Smooth muscle cell (in vitro differentiated cells): Measurements from ENCODE around the gene FXN. TPM values are rescaled to one million over a fixed set of nuclear protein-coding genes. Genes with fewer than 3 reads are reported as not detected.

Experiments
- DNase-seq: peaks from one replicate; lab custom pipeline; 2025; ENCODE audit not compliant: unreplicated experiment; lab: John Stamatoyannopoulos, UW
- H2AFZ ChIP-seq: fragments of 200-600 bp; sonication (generic); 2 replicates; pipeline ENCODE4 v1.6.0; 2016; ENCODE audit warnings: antibody characterized with exemption, low read depth, mild to moderate bottlenecking
- H3F3A ChIP-seq: fragments of 200-600 bp; sonication (generic); 2 replicates; pipeline ENCODE4 v1.6.0; 2017; ENCODE audit warnings: antibody characterized with exemption, low read depth
- H3K27ac ChIP-seq: fragments of 200-600 bp; sonication (generic); 2 replicates; pipeline ENCODE4 v1.5.1; 2016; ENCODE audit warnings: low read depth, mild to moderate bottlenecking
- H3K27me3 ChIP-seq: fragments of 200-600 bp; sonication (generic); 2 replicates; pipeline ENCODE4 v1.6.1; 2016; ENCODE audit warnings: low read depth, mild to moderate bottlenecking
- H3K36me3 ChIP-seq: fragments of 200-600 bp; sonication (generic); 2 replicates; pipeline ENCODE4 v1.5.1; 2016; ENCODE audit warnings: low read depth
- H3K4me1 ChIP-seq: fragments of 200-600 bp; sonication (generic); 2 replicates; pipeline ENCODE4 v1.5.1; 2016; ENCODE audit warnings: low read depth
- H3K4me2 ChIP-seq: fragments of 200-600 bp; sonication (generic); 2 replicates; pipeline ENCODE4 v1.6.0; 2016; ENCODE audit warnings: mild to moderate bottlenecking
- H3K4me3 ChIP-seq: fragments of 200-600 bp; sonication (generic); 2 replicates; pipeline ENCODE4 v1.5.1; 2016; ENCODE audit warnings: mild to moderate bottlenecking
- H3K79me2 ChIP-seq: fragments of 200-600 bp; sonication (generic); 2 replicates; pipeline ENCODE4 v1.6.0; 2016; ENCODE audit warnings: low read depth, mild to moderate bottlenecking
- H3K9ac ChIP-seq: fragments of 200-600 bp; sonication (generic); 2 replicates; pipeline ENCODE4 v1.6.0; 2016; ENCODE audit warnings: low read depth
- H3K9me3 ChIP-seq: fragments of 200-600 bp; sonication (generic); replicated peaks from 2 replicates; pipeline ENCODE4 v1.5.1; 2016; ENCODE audit warnings: low read depth
- H4K20me1 ChIP-seq: fragments of 200-600 bp; sonication (generic); 2 replicates; pipeline ENCODE4 v1.6.0; 2016; ENCODE audit warnings: low read depth
- WGBS: methylation state at CpG from one replicate; pipeline ENCODE4 v1.1.7; 2016; ENCODE audit warnings: low lambda C conversion rate; 5-methylcytosine and 5-hydroxymethylcytosine counted together
- polyA plus RNA-seq: library from polyadenylated mRNA; unstranded; fragments of >200 nt; fragmentation: Nextera tagmentation; extraction: Ambion mirVana; gene quantifications from 2 replicates; pipeline ENCODE4 v1.2.1, GENCODE V29; 2016
- total RNA-seq: library from RNA; depleted of rRNA; stranded (reverse); fragments of >200 nt; gene quantifications from 2 replicates; pipeline ENCODE4 v1.2.3, GENCODE V29; 2014
- TF ChIP-seq, protein P1 (sequence below): fragments of 200-600 bp; sonication (generic); IDR thresholded peaks from 2 replicates; pipeline ENCODE4 v1.5.1; 2017; ENCODE audit warnings: borderline replicate concordance, mild to moderate bottlenecking, antibody characterized with exemption; ENCODE audit not compliant: insufficient read depth, poor library complexity, severe bottlenecking

Gene FXN
- total and polyA plus RNA-seq, 2 experiments from 2014 or later = 15.2 to 16.0 TPM

DNA sequence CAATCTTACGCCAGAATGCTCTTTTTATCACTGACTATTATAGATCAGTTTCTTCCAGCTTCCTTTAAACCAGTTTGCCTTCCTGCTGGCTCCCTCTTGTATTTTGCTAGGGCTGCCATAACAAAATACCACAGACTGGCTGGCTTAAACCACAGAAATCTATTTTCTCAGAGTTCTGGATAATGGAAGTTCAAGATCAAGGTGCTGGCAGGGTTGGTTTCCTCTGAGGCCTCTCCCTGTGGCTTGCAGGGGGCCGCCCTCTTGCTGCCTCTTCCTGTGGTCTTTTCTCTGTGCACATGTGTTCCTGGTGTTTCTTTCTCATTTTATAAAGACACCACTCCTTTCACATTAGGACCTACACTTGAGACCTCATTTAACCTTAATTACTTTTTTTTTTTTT is 6.8 kb upstream of the FXN start:
- Histone ChIP-seq H3F3A (no peaks in the 10 kb centered on the region), H3K4me3 (no peak overlapping the region), H3K4me1 (no peaks in the 10 kb centered on the region), H3K9ac (no peak overlapping the region), H3K36me3 (no peaks in the 10 kb centered on the region), H3K79me2 (no peaks in the 10 kb centered on the region), H3K9me3 (no peaks in the 10 kb centered on the region), H3K27me3 (no peaks in the 10 kb centered on the region), H3K4me2 (no peak overlapping the region), H3K27ac (no peak overlapping the region), H4K20me1 (no peaks in the 10 kb centered on the region), H2AFZ (no peak overlapping the region)
- TF ChIP-seq, protein P1, sequence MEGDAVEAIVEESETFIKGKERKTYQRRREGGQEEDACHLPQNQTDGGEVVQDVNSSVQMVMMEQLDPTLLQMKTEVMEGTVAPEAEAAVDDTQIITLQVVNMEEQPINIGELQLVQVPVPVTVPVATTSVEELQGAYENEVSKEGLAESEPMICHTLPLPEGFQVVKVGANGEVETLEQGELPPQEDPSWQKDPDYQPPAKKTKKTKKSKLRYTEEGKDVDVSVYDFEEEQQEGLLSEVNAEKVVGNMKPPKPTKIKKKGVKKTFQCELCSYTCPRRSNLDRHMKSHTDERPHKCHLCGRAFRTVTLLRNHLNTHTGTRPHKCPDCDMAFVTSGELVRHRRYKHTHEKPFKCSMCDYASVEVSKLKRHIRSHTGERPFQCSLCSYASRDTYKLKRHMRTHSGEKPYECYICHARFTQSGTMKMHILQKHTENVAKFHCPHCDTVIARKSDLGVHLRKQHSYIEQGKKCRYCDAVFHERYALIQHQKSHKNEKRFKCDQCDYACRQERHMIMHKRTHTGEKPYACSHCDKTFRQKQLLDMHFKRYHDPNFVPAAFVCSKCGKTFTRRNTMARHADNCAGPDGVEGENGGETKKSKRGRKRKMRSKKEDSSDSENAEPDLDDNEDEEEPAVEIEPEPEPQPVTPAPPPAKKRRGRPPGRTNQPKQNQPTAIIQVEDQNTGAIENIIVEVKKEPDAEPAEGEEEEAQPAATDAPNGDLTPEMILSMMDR = no peak
- 96% methylated on average over 2 of the region's 2 CpGs for WGBS
- no peak for DNase-seq

DNA sequence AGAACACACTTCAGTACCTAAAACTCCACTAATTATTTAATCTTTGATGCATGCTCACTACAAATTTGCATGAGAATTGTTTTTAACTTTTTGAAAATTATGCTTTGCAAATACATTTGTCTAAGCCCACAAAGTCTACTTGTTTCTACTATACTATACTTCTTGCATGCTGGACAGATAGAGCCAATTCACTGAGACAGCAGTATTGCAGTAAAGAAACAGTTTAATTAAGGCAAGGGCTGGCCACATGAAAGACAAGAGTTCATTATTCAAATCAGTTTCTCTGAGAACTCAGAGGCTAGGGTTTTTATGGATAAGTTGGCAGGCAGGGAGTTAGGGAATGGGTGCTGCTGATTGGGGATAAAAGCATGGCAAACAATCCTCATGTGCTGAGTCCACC is 6.0 kb upstream of the FXN start:
- no peaks in the 10 kb centered on the region for H3K79me2 ChIP-seq
- no peak for DNase-seq

DNA sequence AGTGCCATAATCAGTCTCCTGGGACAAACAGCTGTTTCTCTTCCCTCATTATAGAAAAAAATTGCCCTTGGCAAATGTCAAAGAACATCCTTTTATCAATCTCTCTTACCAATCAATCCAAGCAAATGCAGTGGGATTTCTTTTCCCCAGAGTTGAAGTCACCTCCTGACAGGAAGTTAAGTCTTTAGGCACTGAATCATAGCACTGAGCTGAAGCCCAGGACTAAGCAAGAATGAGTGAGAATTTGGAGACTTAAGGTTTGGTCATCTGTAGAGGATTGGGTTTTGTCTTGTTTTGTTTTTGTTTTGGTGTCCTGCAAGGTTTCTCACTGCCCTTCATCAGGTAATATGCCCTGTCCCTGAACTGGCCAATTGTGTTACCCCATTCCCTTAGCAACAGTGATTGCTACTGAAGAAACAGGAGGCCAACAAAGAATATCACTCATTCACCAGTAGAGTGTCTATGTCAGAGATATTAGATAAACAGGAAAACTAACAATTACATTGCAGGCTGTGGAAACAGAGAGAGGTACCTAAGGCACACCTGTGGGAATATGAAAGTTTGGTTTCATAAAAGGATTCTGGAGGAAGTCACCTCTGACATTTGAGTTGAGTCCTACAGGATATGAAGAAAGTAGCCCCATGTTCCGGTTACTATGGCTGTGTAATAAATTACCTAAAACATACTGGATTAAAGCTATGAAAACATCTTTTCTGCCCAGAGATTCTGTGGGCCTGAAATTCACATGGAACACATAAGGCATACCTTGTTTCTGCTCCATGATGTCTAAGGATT is 4.5 kb upstream of the FXN start:
- TF ChIP-seq, protein P1 = no peak
- Histone ChIP-seq H3K9ac (no peak overlapping the region), H3K4me2 (no peak overlapping the region), H3K79me2 (no peaks in the 10 kb centered on the region), H3K4me1 (no peaks in the 10 kb centered on the region), H3K36me3 (no peaks in the 10 kb centered on the region), H2AFZ (no peak overlapping the region), H3K27me3 (no peaks in the 10 kb centered on the region), H3K9me3 (no peaks in the 10 kb centered on the region), H3K27ac (no peak overlapping the region), H3K4me3 (no peak overlapping the region), H3F3A (no peaks in the 10 kb centered on the region), H4K20me1 (no peaks in the 10 kb centered on the region)
- DNase-seq = no peak
- WGBS = 97% methylated on average over 1 of the region's 1 CpG

More for the DNA sequence above, 6.0 kb upstream of the FXN start:
- H3K4me1 ChIP-seq = no peaks in the 10 kb centered on the region
- H3K36me3 ChIP-seq = no peaks in the 10 kb centered on the region
- no peak overlapping the region for H2AFZ ChIP-seq
- H3F3A ChIP-seq = no peaks in the 10 kb centered on the region
- H3K27ac ChIP-seq = no peak overlapping the region
- TF ChIP-seq, protein P1 = no peak
- no peaks in the 10 kb centered on the region for H3K27me3 ChIP-seq
- no peak overlapping the region for H3K4me3 ChIP-seq
- no peak overlapping the region for H3K4me2 ChIP-seq
- H4K20me1 ChIP-seq = no peaks in the 10 kb centered on the region
- H3K9ac ChIP-seq = no peak overlapping the region
- H3K9me3 ChIP-seq = no peaks in the 10 kb centered on the region

DNA sequence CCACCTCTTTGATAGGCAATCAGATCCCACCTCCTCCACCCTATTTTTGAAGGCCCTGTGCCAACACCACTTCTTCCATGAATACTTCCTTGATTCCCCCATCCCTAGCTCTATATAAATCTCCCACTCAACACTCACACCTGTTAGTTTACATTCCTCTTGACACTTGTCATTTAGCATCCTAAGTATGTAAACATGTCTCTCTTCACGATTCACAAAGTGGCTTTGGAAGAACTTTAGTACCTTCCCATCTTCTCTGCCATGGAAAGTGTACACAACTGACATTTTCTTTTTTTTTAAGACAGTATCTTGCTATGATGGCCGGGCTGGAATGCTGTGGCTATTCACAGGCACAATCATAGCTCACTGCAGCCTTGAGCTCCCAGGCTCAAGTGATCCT is 1.5 kb upstream of the FXN start:
- Histone ChIP-seq H3K4me1 (peaks cover 6% of the 10 kb centered on the region), H3K79me2 (peaks cover 22% of the 10 kb centered on the region), H3K4me3 (no peak overlapping the region), H3K27ac (no peak overlapping the region), H3K9me3 (no peaks in the 10 kb centered on the region), H3K27me3 (no peaks in the 10 kb centered on the region), H4K20me1 (no peaks in the 10 kb centered on the region), H3F3A (no peaks in the 10 kb centered on the region), H3K36me3 (no peaks in the 10 kb centered on the region), H3K4me2 (no peak overlapping the region), H2AFZ (no peak overlapping the region), H3K9ac (no peak overlapping the region)
- 73% methylated on average over 2 of the region's 2 CpGs for WGBS
- TF ChIP-seq, protein P1 = no peak
- DNase-seq = no peak
